Loucy (cell line): ENCODE results near the gene MAFF.

Experiments
- H2AFZ ChIP-seq: fragments of 200-600 bp; sonication (generic); 2 replicates; pipeline ENCODE4 v1.6.0; 2016; ENCODE audit warnings: antibody characterized with exemption, mild to moderate bottlenecking, low read length, moderate library complexity
- H3F3A ChIP-seq: fragments of 200-600 bp; 2 replicates; pipeline ENCODE4 v1.6.0; 2016; ENCODE audit warnings: antibody characterized with exemption, low read depth, mild to moderate bottlenecking
- H3K27me3 ChIP-seq: fragments of 200-600 bp; sonication (generic); 2 replicates; pipeline ENCODE4 v1.6.1; 2014; ENCODE audit warnings: low read length, mild to moderate bottlenecking; ENCODE audit not compliant: insufficient read depth, poor library complexity, severe bottlenecking
- H3K36me3 ChIP-seq: fragments of 200-600 bp; sonication (generic); 2 replicates; pipeline ENCODE4 v1.6.1; 2016; ENCODE audit warnings: low read length; ENCODE audit not compliant: insufficient read depth
- H3K4me1 ChIP-seq: fragments of 200-600 bp; sonication (generic); 2 replicates; pipeline ENCODE4 v1.5.1; 2014; ENCODE audit warnings: low read length, mild to moderate bottlenecking; ENCODE audit not compliant: insufficient read depth, poor library complexity, severe bottlenecking
- H3K4me2 ChIP-seq: fragments of 200-600 bp; sonication (generic); 2 replicates; pipeline ENCODE4 v1.6.0; 2014; ENCODE audit warnings: antibody characterized with exemption, low read length, low read depth, mild to moderate bottlenecking; ENCODE audit not compliant: poor library complexity, severe bottlenecking
- H3K4me3 ChIP-seq: fragments of 200-600 bp; sonication (generic); 2 replicates; pipeline ENCODE4 v1.5.1; 2014; ENCODE audit warnings: low read length, mild to moderate bottlenecking, mixed read lengths; ENCODE audit not compliant: poor library complexity, severe bottlenecking
- H3K79me2 ChIP-seq: fragments of 200-600 bp; sonication (generic); 2 replicates; pipeline ENCODE4 v1.6.1; 2014; ENCODE audit warnings: low read length; ENCODE audit not compliant: insufficient read depth
- H3K9ac ChIP-seq: fragments of 200-600 bp; sonication (generic); 2 replicates; pipeline ENCODE4 v1.6.0; 2014; ENCODE audit warnings: mild to moderate bottlenecking, low read depth, low read length, moderate library complexity; ENCODE audit not compliant: poor library complexity, severe bottlenecking
- H3K9me2 ChIP-seq: fragments of 200-600 bp; sonication (generic); replicated peaks from 2 replicates; pipeline ENCODE4 v1.6.1; 2016; ENCODE audit warnings: low read depth, low read length, mixed read lengths
- H3K9me3 ChIP-seq: fragments of 200-600 bp; sonication (generic); 2 replicates; pipeline ENCODE4 v1.6.1; 2014; ENCODE audit warnings: mild to moderate bottlenecking, antibody characterized with exemption, low read length, low read depth; ENCODE audit not compliant: insufficient read depth
- H4K20me1 ChIP-seq: fragments of 200-600 bp; sonication (generic); 2 replicates; pipeline ENCODE4 v1.6.0; 2014; ENCODE audit warnings: antibody characterized with exemption, low read length, mild to moderate bottlenecking; ENCODE audit not compliant: insufficient read depth, poor library complexity, severe bottlenecking
- CTCF ChIP-seq: fragments of 200-600 bp; sonication (generic); conservative IDR thresholded peaks from 2 replicates; pipeline ENCODE4 v1.5.1; 2014; ENCODE audit warnings: mild to moderate bottlenecking, antibody characterized with exemption, low read length
- EZH2phosphoT487 ChIP-seq: fragments of 200-600 bp; IDR thresholded peaks from 2 replicates; pipeline ENCODE4 v1.6.1; 2018; ENCODE audit warnings: antibody characterized with exemption, mild to moderate bottlenecking, moderate library complexity, borderline replicate concordance

MAFF gene

GRCh38 chr22:38202437-38203089 lies 769 bp downstream of the MAFF start:
- Histone ChIP-seq H3K27me3 (no peaks in the 10 kb centered on the region), H3K4me3 (peak overlapping the region; percentile 80)
- TF ChIP-seq CTCF (no peak), EZH2phosphoT487 (no peak)

GRCh38 chr22:38203090-38203810 lies 1.5 kb downstream of the MAFF start:
- Histone ChIP-seq H3K9me3 (no peaks in the 10 kb centered on the region), H3K4me1 (peaks cover 44% of the 10 kb centered on the region), H3F3A (peaks cover 3% of the 10 kb centered on the region; the same call in 1 of the 2 replicates), H4K20me1 (no peaks in the 10 kb centered on the region), H3K79me2 (no peaks in the 10 kb centered on the region), H3K4me2 (peak overlapping the region; percentile 99), H3K27me3 (no peaks in the 10 kb centered on the region), H3K9me2 (no peaks in the 10 kb centered on the region), H2AFZ (peak overlapping the region; percentile 88), H3K36me3 (no peaks in the 10 kb centered on the region), H3K9ac (peak overlapping the region; percentile 60), H3K4me3 (peak overlapping the region; percentile 80)
- TF ChIP-seq CTCF (no peak), EZH2phosphoT487 (no peak)

More at GRCh38 chr22:38202437-38203089, 769 bp downstream of the MAFF start:
- Histone ChIP-seq H3K4me1 (peaks cover 44% of the 10 kb centered on the region), H3K9me3 (no peaks in the 10 kb centered on the region), H3F3A (peaks cover 3% of the 10 kb centered on the region; the same call in 1 of the 2 replicates), H3K36me3 (no peaks in the 10 kb centered on the region), H3K4me2 (peak overlapping the region; percentile 99), H2AFZ (peak overlapping the region; percentile 88), H3K9me2 (no peaks in the 10 kb centered on the region), H3K79me2 (no peaks in the 10 kb centered on the region), H3K9ac (peak overlapping the region; percentile 60), H4K20me1 (no peaks in the 10 kb centered on the region)

DNA sequence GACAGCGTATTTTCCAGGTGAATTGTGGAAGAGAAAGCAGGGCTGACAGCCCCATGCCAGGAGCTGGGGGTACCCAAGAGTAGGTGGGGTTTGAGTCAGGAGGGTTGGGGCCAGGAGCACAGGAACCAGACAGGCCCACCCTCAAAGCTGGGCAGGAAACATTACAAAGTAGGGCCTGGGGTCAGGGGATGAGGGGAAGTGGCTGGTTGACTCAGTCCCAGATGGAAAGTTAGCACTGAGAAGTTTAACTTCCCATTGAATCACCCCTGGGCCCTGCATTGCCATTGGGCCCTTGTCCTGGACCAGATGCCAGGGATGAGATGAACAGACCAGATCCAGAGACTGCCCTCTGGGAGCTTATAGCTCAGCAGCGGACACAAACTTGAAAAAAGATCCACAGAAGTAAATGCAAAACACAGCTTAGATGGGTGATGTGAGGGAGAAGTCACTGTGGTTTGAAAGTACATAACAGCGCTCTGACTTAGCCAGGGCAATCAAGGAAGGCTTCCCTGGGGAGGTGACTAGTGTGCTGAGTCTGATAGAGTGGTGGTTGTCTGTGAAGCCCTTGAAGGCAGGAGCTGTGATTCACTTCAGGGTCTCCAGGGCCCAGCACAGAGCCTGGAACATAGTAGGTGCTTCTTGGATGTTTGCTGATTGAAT lies 2.2 kb downstream of the MAFF start:
- peak overlapping the region; percentile 60 for H3K9ac ChIP-seq
- no peaks in the 10 kb centered on the region for H3K9me2 ChIP-seq
- H4K20me1 ChIP-seq = no peaks in the 10 kb centered on the region
- peaks cover 3% of the 10 kb centered on the region; the same call in 1 of the 2 replicates for H3F3A ChIP-seq
- no peaks in the 10 kb centered on the region for H3K36me3 ChIP-seq
- H3K4me3 ChIP-seq = peak overlapping the region; percentile 80
- no peaks in the 10 kb centered on the region for H3K27me3 ChIP-seq
- no peaks in the 10 kb centered on the region for H3K79me2 ChIP-seq
- H3K4me1 ChIP-seq = peaks cover 44% of the 10 kb centered on the region
- H3K9me3 ChIP-seq = no peaks in the 10 kb centered on the region
- peak overlapping the region; percentile 99 for H3K4me2 ChIP-seq
- no peak overlapping the region for H2AFZ ChIP-seq
- TF ChIP-seq EZH2phosphoT487 = no peak
- TF ChIP-seq CTCF = no peak
